Measurements from ENCODE around the gene PACRG. TPM values are rescaled to one million over a fixed set of nuclear protein-coding genes. Genes with fewer than 3 reads are reported as not detected.

Gene PACRG
- total RNA-seq, 1 donor from 2014 or later = 1.1 TPM

DNA sequence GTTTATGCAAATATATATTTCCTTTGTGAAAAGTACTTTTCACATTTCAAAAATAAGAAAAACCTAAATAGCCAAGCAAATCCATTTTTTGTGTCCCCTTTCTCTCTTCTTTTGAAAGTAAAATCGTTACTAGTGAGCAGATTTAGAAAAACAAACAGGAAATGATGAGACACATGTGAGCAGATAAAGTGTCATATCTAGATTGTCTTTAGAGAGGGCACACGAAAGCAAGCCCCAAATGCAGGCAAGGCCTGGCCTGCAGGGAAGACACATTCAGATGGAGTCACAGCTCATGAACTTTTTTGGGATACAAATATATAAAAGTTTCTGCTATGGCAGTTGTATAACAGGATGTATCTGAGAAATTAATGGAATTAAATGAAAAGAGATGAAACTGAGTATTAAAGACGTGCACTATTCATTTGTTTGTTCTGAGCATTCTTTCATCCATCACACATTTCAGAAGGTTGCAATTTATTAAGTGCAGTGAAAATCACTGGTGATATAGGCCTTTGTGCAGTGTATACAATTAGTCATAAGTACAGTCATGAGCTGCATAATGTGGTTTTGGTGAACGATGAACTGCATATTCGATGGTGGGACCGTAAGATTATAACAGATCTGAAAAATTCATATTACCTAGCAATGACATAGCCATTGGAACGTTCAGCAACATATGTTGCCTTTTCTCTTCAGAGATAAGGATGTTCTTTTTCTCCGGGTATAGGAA, 101.4 kb downstream of the PACRG start:
- no peak overlapping the region for H3K4me3 Mint-ChIP-seq (ENCODE audit: unreplicated experiment)
- no peaks in the 10 kb centered on the region for H3K4me1 Mint-ChIP-seq (ENCODE audit: low read depth)
- TF ChIP-seq, protein P1, sequence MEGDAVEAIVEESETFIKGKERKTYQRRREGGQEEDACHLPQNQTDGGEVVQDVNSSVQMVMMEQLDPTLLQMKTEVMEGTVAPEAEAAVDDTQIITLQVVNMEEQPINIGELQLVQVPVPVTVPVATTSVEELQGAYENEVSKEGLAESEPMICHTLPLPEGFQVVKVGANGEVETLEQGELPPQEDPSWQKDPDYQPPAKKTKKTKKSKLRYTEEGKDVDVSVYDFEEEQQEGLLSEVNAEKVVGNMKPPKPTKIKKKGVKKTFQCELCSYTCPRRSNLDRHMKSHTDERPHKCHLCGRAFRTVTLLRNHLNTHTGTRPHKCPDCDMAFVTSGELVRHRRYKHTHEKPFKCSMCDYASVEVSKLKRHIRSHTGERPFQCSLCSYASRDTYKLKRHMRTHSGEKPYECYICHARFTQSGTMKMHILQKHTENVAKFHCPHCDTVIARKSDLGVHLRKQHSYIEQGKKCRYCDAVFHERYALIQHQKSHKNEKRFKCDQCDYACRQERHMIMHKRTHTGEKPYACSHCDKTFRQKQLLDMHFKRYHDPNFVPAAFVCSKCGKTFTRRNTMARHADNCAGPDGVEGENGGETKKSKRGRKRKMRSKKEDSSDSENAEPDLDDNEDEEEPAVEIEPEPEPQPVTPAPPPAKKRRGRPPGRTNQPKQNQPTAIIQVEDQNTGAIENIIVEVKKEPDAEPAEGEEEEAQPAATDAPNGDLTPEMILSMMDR (IDR thresholded peaks at IDR 0.05) = no peak
- no peaks in the 10 kb centered on the region for H3K36me3 Mint-ChIP-seq (ENCODE audit: low read depth)
- DNase-seq (ENCODE audit: low spot score) = no peak
- H3K9me3 Mint-ChIP-seq (ENCODE audit: low read depth) = peaks cover 7% of the 10 kb centered on the region
- H3K27ac Mint-ChIP-seq (ENCODE audit: unreplicated experiment) = no peak overlapping the region
- H3K27me3 Mint-ChIP-seq (ENCODE audit: low read depth) = no peaks in the 10 kb centered on the region

DNA sequence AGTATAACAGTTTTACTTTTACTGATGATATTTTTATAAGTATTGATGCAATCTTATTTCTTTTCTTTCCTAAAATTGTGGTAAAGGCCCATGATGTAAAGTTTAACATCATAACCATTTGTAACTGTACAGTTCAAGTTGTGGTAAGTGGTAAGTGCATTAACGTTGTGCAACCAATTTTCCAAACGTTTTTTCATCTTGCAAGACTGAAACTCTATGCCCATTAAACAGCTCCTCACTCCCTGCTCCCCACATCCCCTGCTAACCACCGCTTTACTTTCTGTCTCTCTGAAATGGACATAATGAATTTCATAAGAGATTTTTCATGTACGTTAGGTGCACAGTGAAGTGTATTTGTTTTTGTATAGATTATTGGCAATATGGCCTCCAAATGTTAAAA, 106.0 kb downstream of the PACRG start:
- no peaks in the 10 kb centered on the region for H3K4me1 Mint-ChIP-seq (ENCODE audit: low read depth)
- H3K27me3 Mint-ChIP-seq (ENCODE audit: low read depth) = no peaks in the 10 kb centered on the region
- DNase-seq (ENCODE audit: low spot score) = no peak
- peaks cover 11% of the 10 kb centered on the region for H3K9me3 Mint-ChIP-seq (ENCODE audit: low read depth)
- H3K4me3 Mint-ChIP-seq (ENCODE audit: unreplicated experiment) = no peak overlapping the region
- TF ChIP-seq, protein P1 (IDR thresholded peaks at IDR 0.05) = no peak
- H3K27ac Mint-ChIP-seq (ENCODE audit: unreplicated experiment) = no peak overlapping the region
- no peaks in the 10 kb centered on the region for H3K36me3 Mint-ChIP-seq (ENCODE audit: low read depth)

DNA sequence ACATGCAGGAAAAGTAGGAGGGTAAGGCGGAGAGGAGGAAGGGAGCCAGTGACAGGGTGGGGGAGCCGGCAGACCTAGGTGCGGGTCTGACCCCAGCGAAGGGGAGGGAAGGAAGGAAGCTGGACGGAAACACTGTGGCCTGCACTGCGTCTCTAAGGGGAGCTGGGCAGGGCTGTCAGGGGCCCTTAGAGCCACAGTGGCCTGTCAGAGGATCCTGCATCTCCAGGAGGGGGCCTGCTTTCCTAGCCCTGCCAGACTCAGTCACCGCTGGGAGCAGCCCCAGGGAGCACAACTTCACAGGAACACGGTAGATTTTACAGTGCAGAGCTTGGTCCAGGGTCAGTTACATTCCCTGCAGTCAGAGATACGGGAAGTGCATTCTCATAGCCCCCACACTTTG, 118.2 kb downstream of the PACRG start:
- H3K27me3 Mint-ChIP-seq (ENCODE audit: low read depth) = no peaks in the 10 kb centered on the region
- TF ChIP-seq, protein P1 (IDR thresholded peaks at IDR 0.05) = no peak
- no peak overlapping the region for H3K4me3 Mint-ChIP-seq (ENCODE audit: unreplicated experiment)
- H3K27ac Mint-ChIP-seq (ENCODE audit: unreplicated experiment) = no peak overlapping the region
- H3K9me3 Mint-ChIP-seq (ENCODE audit: low read depth) = no peaks in the 10 kb centered on the region
- H3K36me3 Mint-ChIP-seq (ENCODE audit: low read depth) = no peaks in the 10 kb centered on the region
- H3K4me1 Mint-ChIP-seq (ENCODE audit: low read depth) = no peaks in the 10 kb centered on the region
- DNase-seq (ENCODE audit: low spot score) = no peak

DNA sequence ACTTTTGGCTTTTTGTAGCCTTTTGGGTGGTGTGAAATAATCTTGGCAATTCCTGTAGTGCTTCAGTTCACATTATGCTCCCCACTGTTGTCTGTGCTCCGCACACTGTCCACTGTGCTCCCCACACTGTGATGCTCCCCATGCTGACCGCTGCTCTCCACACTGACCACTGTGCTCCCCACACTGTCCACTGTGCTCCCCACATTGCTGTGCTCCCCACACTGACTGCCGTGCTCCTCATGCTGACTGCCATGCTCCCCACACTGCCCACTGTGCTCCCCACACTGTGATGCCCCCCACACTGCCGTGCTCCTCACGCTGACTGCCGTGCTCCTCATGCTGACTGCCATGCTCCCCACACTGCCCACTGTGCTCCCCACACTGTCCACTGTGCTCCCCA, 118.9 kb downstream of the PACRG start:
- Mint-ChIP-seq H3K36me3 (ENCODE audit: low read depth) (no peaks in the 10 kb centered on the region), H3K4me3 (ENCODE audit: unreplicated experiment) (no peak overlapping the region), H3K27ac (ENCODE audit: unreplicated experiment) (no peak overlapping the region), H3K9me3 (ENCODE audit: low read depth) (no peaks in the 10 kb centered on the region), H3K27me3 (ENCODE audit: low read depth) (no peaks in the 10 kb centered on the region), H3K4me1 (ENCODE audit: low read depth) (no peaks in the 10 kb centered on the region)
- DNase-seq (ENCODE audit: low spot score) = no peak
- TF ChIP-seq, protein P1 (IDR thresholded peaks at IDR 0.05) = no peak

DNA sequence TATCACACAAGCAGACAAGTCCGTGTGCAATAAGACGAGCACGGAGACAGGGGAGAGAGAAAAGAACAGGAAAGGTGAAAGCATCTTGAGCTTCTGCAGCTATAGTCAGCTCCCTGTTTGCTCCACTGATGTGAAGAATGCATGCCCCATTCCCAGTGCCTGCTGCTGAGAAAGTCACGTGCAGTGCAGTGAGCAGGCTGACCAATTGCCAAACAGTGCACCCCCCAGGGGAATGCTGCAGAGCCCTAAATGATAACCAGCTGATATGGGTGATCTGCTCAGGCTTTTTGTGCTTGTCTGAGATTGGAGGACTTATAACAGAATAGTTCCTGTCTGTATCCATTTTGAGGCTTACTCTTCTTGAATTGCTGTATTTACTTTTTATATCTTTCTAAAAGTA, 121.5 kb downstream of the PACRG start:
- H3K27ac Mint-ChIP-seq (ENCODE audit: unreplicated experiment) = no peak overlapping the region
- H3K27me3 Mint-ChIP-seq (ENCODE audit: low read depth) = no peaks in the 10 kb centered on the region
- H3K4me3 Mint-ChIP-seq (ENCODE audit: unreplicated experiment) = no peak overlapping the region
- TF ChIP-seq, protein P1 (IDR thresholded peaks at IDR 0.05) = no peak
- DNase-seq (ENCODE audit: low spot score) = no peak
- H3K36me3 Mint-ChIP-seq (ENCODE audit: low read depth) = no peaks in the 10 kb centered on the region
- H3K9me3 Mint-ChIP-seq (ENCODE audit: low read depth) = no peaks in the 10 kb centered on the region
- peaks cover 7% of the 10 kb centered on the region for H3K4me1 Mint-ChIP-seq (ENCODE audit: low read depth)
